Heart left ventricle (tissue), 16 donors: ENCODE measurements around the gene MS4A10. TPM values are rescaled to one million over a fixed set of nuclear protein-coding genes. Genes with fewer than 3 reads are reported as not detected.

Experiments
- ATAC-seq, 4 donors: fragments of 200-7000 bp; cut with Tn5 transposase; one replicate each; pipeline ENCODE4 v1.9.1; 2020 to 2022; ENCODE audit warnings: moderate library complexity in 4 of 4, mild to moderate bottlenecking in 3 of 4, moderate number of reproducible peaks in 1 of 4
- DNase-seq, 5 donors: peaks; one replicate each; pipeline ENCODE4 v3.0.0-alpha.2; 2020
- H3K27ac ChIP-seq, 12 donors: fragments of 200-600 bp; sonication (generic) in 4 of 12; one replicate each; pipeline versions ENCODE4 v1.5.0 to v1.8.0; 2016 to 2022; ENCODE audit warnings: mild to moderate bottlenecking in 2 of 12
- H3K27me3 ChIP-seq, 9 donors: fragments of 200-600 bp; sonication (generic) in 2 of 9; one replicate each; pipeline versions ENCODE4 v1.5.1 to v1.8.0; 2016 to 2022; ENCODE audit warnings: mild to moderate bottlenecking in 3 of 9
- H3K36me3 ChIP-seq, 9 donors: fragments of 200-600 bp; sonication (generic) in 2 of 9; one replicate each; pipeline versions ENCODE4 v1.5.0 to v1.8.0; 2018 to 2022; ENCODE audit warnings: mild to moderate bottlenecking in 2 of 9
- H3K4me1 ChIP-seq, 12 donors: fragments of 200-600 bp; sonication (generic) in 4 of 12; one replicate each; pipeline versions ENCODE4 v1.5.0 to v1.8.0; 2016 to 2022; ENCODE audit warnings: mild to moderate bottlenecking in 3 of 12
- H3K4me3 ChIP-seq, 12 donors: fragments of 200-600 bp; sonication (generic) in 4 of 12; one replicate each; pipeline versions ENCODE4 v1.5.0 to v1.8.0; 2017 to 2022; ENCODE audit warnings: mild to moderate bottlenecking in 9 of 12, moderate library complexity in 4 of 12
- H3K9me3 ChIP-seq, 12 donors: fragments of 200-600 bp; sonication (generic) in 4 of 12; one replicate each; pipeline versions ENCODE4 v1.5.0 to v1.8.0; 2016 to 2022; ENCODE audit warnings: mild to moderate bottlenecking in 1 of 12
- CTCF ChIP-seq, 12 donors: fragments of 200-600 bp; sonication (generic) in 4 of 12; IDR thresholded peaks; one replicate each; pipeline versions ENCODE4 v1.5.0 to v1.8.0; 2018 to 2022; ENCODE audit warnings: antibody characterized with exemption in 12 of 12, mild to moderate bottlenecking in 5 of 12
- POLR2A ChIP-seq, 2 donors: fragments of 450-650 bp; IDR thresholded peaks; one replicate each; pipeline ENCODE4 v1.6.1; 2017; ENCODE audit warnings: antibody characterized with exemption in 2 of 2, mild to moderate bottlenecking in 2 of 2, moderate library complexity in 2 of 2
- WGBS, 4 donors: extraction: QIAGEN DNeasy Blood & Tissue Kit in 2 of 4; methylation state at CpG; one replicate each; pipeline versions ENCODE4 v1.1.5 to v1.1.7; 2013 to 2018; 5-methylcytosine and 5-hydroxymethylcytosine counted together
- intact Hi-C, 10 donors: fragments of 100-400 bp; cut with DNase I; formaldehyde crosslinking; loops; one replicate each; pipeline versions ENCODE4 v1.11.1 to v1.14.2; 2022
- polyA plus RNA-seq, 2 donors: library from polyadenylated mRNA; stranded (reverse); fragments of 200-250 nt; gene quantifications; one replicate each; pipeline ENCODE4 v1.2.3, GENCODE V29; 2013
- total RNA-seq, 9 donors: library from RNA; depleted of rRNA in 2 of 9; stranded (reverse); fragments of >200 nt in 2 of 9; fragmentation: NEBNext Ultra II Directional in 3 of 9; extraction: Animal tissue kit (Norgen Biotek cat#: 25700) in 3 of 9; gene quantifications; one replicate each; pipeline versions ENCODE4 v1.1.0 to v1.2.4, GENCODE V29; 2016 to 2023
- donor health status: ischemic (EF 13 %, LVEDD 7.1; RV severe dilation, severe dysfunction).
- donor health status: healthy with polysubstance abuse.
- donor health status: DM: no; HTN: yes; CAD: no.
- donor health status: DM: no; HTN: no; CAD: no.
- donor health status: ischemic (EF 25% LVEDD 6.9; RV normal size, moderate dysfunction).
- donor health status: ischemic (EF 25% LVEDD 5.7; RV mildly dilated, moderate dysfunction).
- donor health status: healthy.
- donor health status: DM: yes; HTN: yes; CAD: no.
- donor health status: ischemic (EF 35%, LVEDD 5.7; RV mildly dilated, moderate dysfunction).
- donor health status: nonischemic (EF 11% LVEDD 7.7; RV severe dilation, severe dysfunction).
- donor health status: DM: yes; HTN: yes; CAD: no.
- donor health status: PGD.
- donor health status: ischemic (EF 29% LVEDD 5.4; RV normal size, mild dysfunction).
- donor health status: nonischemic (EF 23%, LVEDD 6.1; RV moderate dilation, normal function).

MS4A10 gene
- total and polyA plus RNA-seq, 11 donors = not detected

DNA sequence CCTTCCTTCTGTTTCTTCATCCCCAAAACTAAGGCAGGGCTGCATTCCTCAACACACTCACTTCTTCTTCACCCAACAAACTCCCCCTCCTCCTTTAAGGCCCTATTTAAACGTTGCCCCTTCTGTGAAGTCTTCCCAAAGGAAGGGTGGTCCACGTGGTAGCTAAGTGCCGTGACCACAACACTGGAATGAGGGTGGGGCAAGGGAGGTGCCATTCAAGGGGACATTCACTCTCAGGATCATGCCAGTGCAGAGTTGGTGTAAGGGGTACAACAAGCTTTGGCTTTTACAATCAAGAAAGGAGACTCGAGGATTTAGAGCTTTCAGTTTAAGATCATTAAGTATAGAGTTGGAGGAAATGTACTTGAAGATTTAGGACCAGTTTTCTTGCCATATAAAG lies 8.0 kb upstream of the MS4A10 start:
- intact Hi-C loops = loop anchor here in 7 of 10 donors (5.0 to 10.0 kb wide), 6 partner anchors 55 to 410 kb away; no protein-coding TSS in a partner anchor
- 48 to 58% (median 54%) methylated on average over 4 of the region's 4 CpGs for WGBS, 4 donors
- peak overlapping the region in 6 of 12 donors; percentile 1 to 59 (median 30) for H3K27ac ChIP-seq

GRCh38 chr11:60777572-60777971 lies 7.6 kb upstream of the MS4A10 start:
- Histone ChIP-seq H3K27ac (peak overlapping the region in 6 of 12 donors; percentile 1 to 59 (median 30)), H3K9me3 (peaks cover 0 to 2% (median 0%) of the 10 kb centered on the region in 12 donors), H3K27me3 (no peaks in the 10 kb centered on the region), H3K4me3 (no peak overlapping the region), H3K4me1 (peaks cover 0 to 22% (median 9%) of the 10 kb centered on the region in 12 donors), H3K36me3 (no peaks in the 10 kb centered on the region)
- TF ChIP-seq CTCF (IDR thresholded peaks at IDR 0.05) = no peak
- no peak for TF ChIP-seq POLR2A (IDR thresholded peaks at IDR 0.05)
- DNase-seq (peak in 3 of 5 donors; percentile 44 to 69 (median 59)), ATAC-seq (peak in 2 of 4 donors; percentile 35 to 42)
- intact Hi-C loops = loop anchor here in 7 of 10 donors (5.0 to 10.0 kb wide), 6 partner anchors 55 to 410 kb away; no protein-coding TSS in a partner anchor
- WGBS, 4 donors = 29 to 45% (median 38%) methylated on average over 2 of the region's 2 CpGs

More for the DNA sequence above, 8.0 kb upstream of the MS4A10 start:
- Histone ChIP-seq H3K9me3 (peaks cover 0 to 2% (median 0%) of the 10 kb centered on the region in 12 donors), H3K36me3 (no peaks in the 10 kb centered on the region), H3K27me3 (peaks cover 0 to 2% (median 0%) of the 10 kb centered on the region in 9 donors), H3K4me3 (no peak overlapping the region), H3K4me1 (peaks cover 0 to 22% (median 9%) of the 10 kb centered on the region in 12 donors)
- DNase-seq = no peak
- TF ChIP-seq CTCF (IDR thresholded peaks at IDR 0.05) (no peak), POLR2A (IDR thresholded peaks at IDR 0.05) (no peak)
- no peak for ATAC-seq

- H3K27ac ChIP-seq = no peak overlapping the region
- peaks cover 0 to 2% (median 0%) of the 10 kb centered on the region in 12 donors for H3K9me3 ChIP-seq
- H3K36me3 ChIP-seq = no peaks in the 10 kb centered on the region
- no peak overlapping the region for H3K4me3 ChIP-seq
- ATAC-seq (no peak), DNase-seq (no peak)
- H3K27me3 ChIP-seq = no peaks in the 10 kb centered on the region
- intact Hi-C loops = loop anchor here in 1 of 10 donors (5.0 kb wide), 1 partner anchor 117 kb away; no protein-coding TSS in a partner anchor
- 88 to 92% (median 91%) methylated on average over 2 of the region's 2 CpGs for WGBS, 4 donors
- peaks cover 0 to 19% (median 8%) of the 10 kb centered on the region in 12 donors for H3K4me1 ChIP-seq
- TF ChIP-seq POLR2A (IDR thresholded peaks at IDR 0.05) (no peak), CTCF (IDR thresholded peaks at IDR 0.05) (no peak)
Measured at GRCh38 chr11:60780065-60780464, 5.1 kb upstream of the MS4A10 start.

GRCh38 chr11:60780774-60781173 lies 4.4 kb upstream of the MS4A10 start:
- no peaks in the 10 kb centered on the region for H3K36me3 ChIP-seq
- H3K27me3 ChIP-seq = no peaks in the 10 kb centered on the region
- DNase-seq (no peak), ATAC-seq (no peak)
- peaks cover 0 to 16% (median 5%) of the 10 kb centered on the region in 12 donors for H3K4me1 ChIP-seq
- no peak overlapping the region for H3K4me3 ChIP-seq
- peaks cover 0 to 2% (median 0%) of the 10 kb centered on the region in 12 donors for H3K9me3 ChIP-seq
- H3K27ac ChIP-seq = no peak overlapping the region
- no peak for TF ChIP-seq POLR2A (IDR thresholded peaks at IDR 0.05)
- no peak for TF ChIP-seq CTCF (IDR thresholded peaks at IDR 0.05)
- intact Hi-C loops = loop anchor here in 1 of 10 donors (5.0 kb wide), 1 partner anchor 117 kb away; no protein-coding TSS in a partner anchor
